ENCODE data around the gene CAMK2B.

GRCh38 chr7:44176486-44176885 lies 148.9 kb downstream of the CAMK2B start:
- TF ChIP-seq CTCF (conservative IDR thresholded peaks at IDR 0.05), result no peak
- TF ChIP-seq ZFX (IDR thresholded peaks at IDR 0.05), result no peak
